ENCODE measurements around the gene SP8.

DNA sequence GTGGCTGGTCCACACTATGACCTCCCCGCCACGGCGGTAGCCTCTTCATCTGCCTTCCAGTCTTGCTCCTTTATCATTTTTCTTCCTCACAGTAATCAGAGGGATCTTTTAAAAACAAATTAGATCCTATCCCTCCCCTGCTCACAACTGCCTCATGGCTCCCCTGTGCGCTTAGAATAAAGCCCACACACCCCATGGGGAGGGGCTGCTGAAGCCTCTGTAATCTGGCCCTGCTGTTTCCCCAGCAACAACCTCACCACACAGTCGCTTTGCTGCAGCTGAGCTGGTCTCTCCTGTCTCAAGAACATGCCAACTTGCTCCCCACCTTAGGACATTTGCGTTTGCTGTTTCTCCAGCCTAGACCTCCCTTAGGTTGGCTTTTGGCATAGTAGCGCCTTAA is 41.0 kb downstream of the SP8 start:
- TF ChIP-seq, protein P1, sequence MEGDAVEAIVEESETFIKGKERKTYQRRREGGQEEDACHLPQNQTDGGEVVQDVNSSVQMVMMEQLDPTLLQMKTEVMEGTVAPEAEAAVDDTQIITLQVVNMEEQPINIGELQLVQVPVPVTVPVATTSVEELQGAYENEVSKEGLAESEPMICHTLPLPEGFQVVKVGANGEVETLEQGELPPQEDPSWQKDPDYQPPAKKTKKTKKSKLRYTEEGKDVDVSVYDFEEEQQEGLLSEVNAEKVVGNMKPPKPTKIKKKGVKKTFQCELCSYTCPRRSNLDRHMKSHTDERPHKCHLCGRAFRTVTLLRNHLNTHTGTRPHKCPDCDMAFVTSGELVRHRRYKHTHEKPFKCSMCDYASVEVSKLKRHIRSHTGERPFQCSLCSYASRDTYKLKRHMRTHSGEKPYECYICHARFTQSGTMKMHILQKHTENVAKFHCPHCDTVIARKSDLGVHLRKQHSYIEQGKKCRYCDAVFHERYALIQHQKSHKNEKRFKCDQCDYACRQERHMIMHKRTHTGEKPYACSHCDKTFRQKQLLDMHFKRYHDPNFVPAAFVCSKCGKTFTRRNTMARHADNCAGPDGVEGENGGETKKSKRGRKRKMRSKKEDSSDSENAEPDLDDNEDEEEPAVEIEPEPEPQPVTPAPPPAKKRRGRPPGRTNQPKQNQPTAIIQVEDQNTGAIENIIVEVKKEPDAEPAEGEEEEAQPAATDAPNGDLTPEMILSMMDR (IDR thresholded peaks at IDR 0.05; ENCODE audit: low read depth, low read length, missing input control), result no peak
- TF ChIP-seq SP1 (IDR thresholded peaks at IDR 0.05), result no peak
- TF ChIP-seq, protein P2, sequence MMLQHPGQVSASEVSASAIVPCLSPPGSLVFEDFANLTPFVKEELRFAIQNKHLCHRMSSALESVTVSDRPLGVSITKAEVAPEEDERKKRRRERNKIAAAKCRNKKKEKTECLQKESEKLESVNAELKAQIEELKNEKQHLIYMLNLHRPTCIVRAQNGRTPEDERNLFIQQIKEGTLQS (IDR thresholded peaks at IDR 0.05), result no peak
- no peak for TF ChIP-seq JUND (IDR thresholded peaks at IDR 0.05)
